ENCODE results near the gene CRLF2.

The CRLF2 gene

DNA sequence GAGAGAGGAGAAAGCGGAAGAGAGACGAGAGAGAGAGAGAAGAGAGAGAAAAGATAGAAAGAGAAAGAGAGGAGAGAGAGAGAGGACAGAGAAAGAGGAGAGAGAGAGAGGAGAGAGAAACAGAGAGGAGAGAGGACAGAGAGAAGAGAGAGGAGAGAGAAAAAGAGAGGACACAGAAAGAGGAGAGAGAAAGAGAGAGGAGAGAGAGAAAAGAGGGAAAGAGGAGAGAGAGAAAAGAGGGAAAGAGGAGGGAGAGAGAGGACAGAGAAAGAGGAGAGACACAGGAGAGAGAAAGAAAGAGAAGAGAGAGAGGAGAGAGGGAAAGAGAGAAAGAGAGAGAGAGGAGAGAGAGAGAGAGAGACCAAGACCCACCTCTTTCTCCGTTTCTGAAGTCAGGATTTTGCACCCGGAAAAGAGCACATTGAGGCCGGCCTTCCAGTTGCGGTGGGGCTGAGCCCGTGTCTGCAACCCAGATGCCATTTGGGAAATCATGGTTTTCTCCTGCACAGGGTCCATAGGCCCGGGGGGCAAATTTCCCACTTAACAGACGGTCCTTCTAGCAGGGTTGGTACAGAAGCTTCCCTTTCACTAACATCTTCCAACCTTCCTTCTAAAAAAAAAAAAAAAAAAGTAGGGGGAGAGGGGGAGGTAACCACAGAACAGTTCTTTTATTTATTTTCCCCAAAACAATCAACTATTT is 60.9 kb downstream of the CRLF2 start:
- in situ Hi-C loops (cut with HindIII; ENCODE audit: low pct_unique_long_range_greater_than_20kb, low sequenced_read_pairs), result no loop called here
- no peak for DNase-seq (ENCODE audit: low read depth in 1 of 2, low spot score in 1 of 2)
- no peak for TF ChIP-seq JUND (IDR thresholded peaks at IDR 0.05; ENCODE audit: low read depth)

DNA sequence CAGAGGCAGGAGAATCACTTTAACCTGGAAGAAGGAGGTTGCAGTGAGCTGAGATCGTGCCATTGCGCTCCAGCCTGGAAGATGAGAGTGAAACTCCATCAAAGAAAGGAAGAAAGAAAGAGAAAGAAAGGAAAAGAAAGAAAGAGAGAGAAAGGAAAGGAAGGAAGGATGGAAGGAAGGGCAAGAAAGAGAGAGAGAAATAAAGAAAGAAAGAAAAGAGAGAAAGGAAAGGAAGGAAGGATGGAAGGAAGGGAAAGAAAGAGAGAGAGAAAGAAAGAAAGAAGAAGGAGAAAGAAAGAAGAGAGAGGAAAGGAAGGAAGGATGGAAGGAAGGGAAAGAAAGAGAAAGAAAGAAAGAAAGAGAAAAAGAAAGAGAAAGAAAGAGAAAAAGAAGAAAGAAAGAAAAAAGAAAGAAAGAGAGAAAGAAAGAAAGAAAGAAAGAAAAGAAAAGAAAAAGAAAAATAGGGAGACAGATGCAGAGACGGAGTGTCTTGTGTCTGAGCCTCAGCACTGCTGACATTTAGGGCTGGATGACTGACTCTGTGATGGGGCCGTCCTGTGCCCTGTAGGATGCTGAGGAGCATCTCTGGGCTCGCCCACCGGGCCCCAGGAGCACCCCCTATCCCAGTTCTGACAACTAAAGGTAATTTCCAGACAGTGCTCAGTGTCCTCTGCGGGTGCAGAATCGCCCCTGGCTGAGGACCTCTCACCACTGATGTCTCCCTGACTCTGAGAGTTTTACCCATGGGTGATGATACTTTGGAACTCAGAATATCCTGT is 61.7 kb downstream of the CRLF2 start:
- no peak for DNase-seq (ENCODE audit: low read depth in 1 of 2, low spot score in 1 of 2)
- in situ Hi-C loops (cut with HindIII; ENCODE audit: low pct_unique_long_range_greater_than_20kb, low sequenced_read_pairs), result no loop called here
- TF ChIP-seq JUND (IDR thresholded peaks at IDR 0.05; ENCODE audit: low read depth), result no peak

DNA sequence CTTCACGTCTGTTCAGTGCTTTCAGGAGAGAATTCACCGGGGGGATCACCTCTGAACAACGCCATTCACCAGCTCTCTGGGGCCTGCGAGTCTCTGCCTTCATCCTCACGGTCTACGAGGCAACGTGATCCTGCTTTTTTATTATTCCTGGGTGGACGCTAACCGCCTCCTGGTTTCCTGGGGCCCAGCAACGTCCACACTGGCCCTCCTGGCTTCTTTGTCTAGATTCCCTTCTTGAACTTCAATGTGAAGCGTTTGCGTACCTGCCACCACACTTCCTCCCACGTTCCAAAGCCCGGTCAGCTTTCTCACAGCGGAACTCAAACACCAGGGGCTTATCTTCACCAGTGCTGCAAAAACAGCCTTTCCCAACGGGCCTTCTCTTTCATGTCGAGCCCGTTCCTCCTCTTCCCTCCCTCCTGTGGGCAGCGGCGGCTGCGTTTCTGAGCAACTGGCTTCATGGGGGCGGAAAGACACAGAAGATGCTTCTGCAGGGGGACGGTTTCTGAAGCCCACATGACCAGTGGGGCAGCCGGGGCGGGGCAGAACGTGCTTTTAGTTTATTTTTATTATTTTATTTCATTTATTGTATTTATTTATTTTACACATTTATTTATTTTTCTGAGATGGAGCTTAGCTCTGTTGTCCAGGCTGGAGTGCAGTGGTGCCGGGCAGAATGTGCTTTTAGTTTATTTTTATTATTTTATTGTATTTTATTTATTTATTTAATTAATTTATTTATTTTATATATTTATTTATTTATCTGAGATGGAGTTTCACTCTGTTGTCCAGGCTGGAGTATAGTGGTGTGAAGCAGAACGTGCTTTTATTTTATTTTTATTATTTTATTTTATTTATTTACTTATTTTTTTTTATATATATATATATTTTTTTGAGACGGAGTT is 64.6 kb downstream of the CRLF2 start:
- DNase-seq (ENCODE audit: low read depth in 1 of 2, low spot score in 1 of 2), result no peak
- in situ Hi-C loops (cut with HindIII; ENCODE audit: low pct_unique_long_range_greater_than_20kb, low sequenced_read_pairs), result no loop called here
- no peak for TF ChIP-seq JUND (IDR thresholded peaks at IDR 0.05; ENCODE audit: low read depth)

DNA sequence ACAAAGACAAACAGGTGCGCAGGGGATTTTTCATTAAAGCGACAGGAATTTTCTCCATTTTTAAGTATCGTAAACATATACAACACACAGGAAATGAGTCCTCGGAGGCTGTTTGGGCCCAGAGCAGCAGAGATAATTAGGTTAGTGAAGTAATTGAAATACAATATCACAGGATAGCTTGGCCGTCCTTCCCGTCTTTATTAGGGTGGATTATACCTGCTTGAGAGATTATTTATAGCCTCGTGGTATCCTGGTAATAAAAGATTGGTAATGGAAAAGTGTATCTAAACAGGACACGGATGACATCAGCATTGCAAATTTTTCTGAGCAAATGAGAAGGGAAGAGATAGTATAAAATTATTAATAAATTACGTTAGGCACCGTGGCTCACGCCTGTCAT is 68.2 kb downstream of the CRLF2 start:
- TF ChIP-seq JUND (IDR thresholded peaks at IDR 0.05; ENCODE audit: low read depth), result no peak
- in situ Hi-C loops (cut with HindIII; ENCODE audit: low pct_unique_long_range_greater_than_20kb, low sequenced_read_pairs), result no loop called here

More for the DNA sequence above, 68.2 kb downstream of the CRLF2 start:
- no peak for DNase-seq (ENCODE audit: low read depth in 1 of 2, low spot score in 1 of 2)
